CD4-positive, alpha-beta T cell (primary cell): ENCODE results near the gene UGT1A1. TPM values are rescaled to one million over a fixed set of nuclear protein-coding genes. Genes with fewer than 3 reads are reported as not detected.
"Not testable (repeated sequence)": the region's sequence is repeated elsewhere in the genome, so short reads cannot be mapped to it uniquely, and the experiment has no call there.

Experiments
- ATAC-seq: fragments of 200-7000 bp; cut with Tn5 transposase; one replicate; pipeline ENCODE4 v1.10.0; 2022; ENCODE audit warnings: mild to moderate bottlenecking; ENCODE audit not compliant: poor library complexity
- CTCF ChIA-PET: fragments of 350-600 bp; sonication (Branson Sonifier 250); formaldehyde crosslinking; loops from one replicate; lab custom pipeline; 2021; ENCODE audit warnings: antibody characterized with exemption, inconsistent platforms; lab: Charles Lee
- POLR2A ChIA-PET: fragments of 350-600 bp; sonication (Branson Sonifier 250); formaldehyde crosslinking; loops from one replicate; lab custom pipeline; 2021; ENCODE audit warnings: antibody characterized with exemption, inconsistent platforms; lab: Charles Lee
- DNase-seq, 14 experiments: peaks; one replicate each; pipeline ENCODE4 v3.0.0-alpha.2; 2013 to 2020; ENCODE audit warnings: mixed read lengths in 2 of 14
- H3K27ac ChIP-seq, 2 donors: one replicate each; pipeline versions ENCODE4 v1.5.1 to v1.7.0; 2013; ENCODE audit warnings: low read length in 2 of 2, low read depth in 1 of 2, mild to moderate bottlenecking in 1 of 2
- H3K27me3 ChIP-seq, 2 experiments: 1 replicate in 1 of 2; 2 replicates in 1 of 2; pipeline versions ENCODE4 v1.6.1 to v1.7.0; 2013; ENCODE audit warnings: low read length in 2 of 2, control low read depth in 1 of 2, mild to moderate bottlenecking in 1 of 2, moderate library complexity in 1 of 2; ENCODE audit not compliant: insufficient read depth in 2 of 2, control insufficient read depth in 1 of 2
- H3K36me3 ChIP-seq: one replicate; pipeline ENCODE4 v1.6.1; 2013; ENCODE audit warnings: low read length, control low read depth; ENCODE audit not compliant: insufficient read depth
- H3K4me1 ChIP-seq: one replicate; pipeline ENCODE4 v1.6.1; 2013; ENCODE audit warnings: low read length, control low read depth; ENCODE audit not compliant: insufficient read depth
- H3K4me3 ChIP-seq: one replicate; pipeline ENCODE4 v1.5.1; 2013; ENCODE audit warnings: mild to moderate bottlenecking, low read length, moderate library complexity
- H3K9me3 ChIP-seq, 2 experiments: 1 replicate in 1 of 2; 2 replicates in 1 of 2; pipeline versions ENCODE4 v1.6.1 to v1.7.0; 2013; ENCODE audit warnings: low read length in 2 of 2, mild to moderate bottlenecking in 2 of 2, control low read depth in 1 of 2, moderate library complexity in 1 of 2; ENCODE audit not compliant: control insufficient read depth in 1 of 2, insufficient read depth in 1 of 2
- H3K27ac Mint-ChIP-seq: one replicate; pipeline ENCODE4 v1.8.0; 2020; ENCODE audit warnings: mixed read lengths
- H3K27me3 Mint-ChIP-seq: one replicate; pipeline ENCODE4 v1.8.0; 2021; ENCODE audit warnings: mixed read lengths
- H3K36me3 Mint-ChIP-seq: one replicate; pipeline ENCODE4 v1.8.0; 2021; ENCODE audit warnings: low read depth, mixed read lengths
- H3K4me1 Mint-ChIP-seq: one replicate; pipeline ENCODE4 v1.8.0; 2021; ENCODE audit warnings: low read depth, mixed read lengths
- H3K4me3 Mint-ChIP-seq: one replicate; pipeline ENCODE4 v1.8.0; 2020; ENCODE audit warnings: mild to moderate bottlenecking, mixed read lengths
- H3K9me3 Mint-ChIP-seq: one replicate; pipeline ENCODE4 v1.8.0; 2020; ENCODE audit warnings: mixed read lengths
- CTCF ChIP-seq: fragments of 200-600 bp; IDR thresholded peaks from one replicate; pipeline ENCODE4 v1.8.0; 2022; ENCODE audit warnings: antibody characterized with exemption, mild to moderate bottlenecking
- intact Hi-C, 2 experiments: fragments of 100-400 bp; cut with DNase I in 1 of 2; cut with micrococcal nuclease in 1 of 2; formaldehyde crosslinking; loops; one replicate each; pipeline versions ENCODE4 v1.15.1 to v1.9.0; 2023 to 2025; cut with DNase I, micrococcal nuclease
- total RNA-seq, 174 experiments: library from RNA in 2 of 174; stranded (reverse) in 2 of 174; gene quantifications; one replicate each; pipeline ENCODE4 v1.2.3 and lab custom pipeline; 2021 to 2026

Gene UGT1A1
- total RNA-seq, 2 experiments from 2014 or later, result not detected

DNA sequence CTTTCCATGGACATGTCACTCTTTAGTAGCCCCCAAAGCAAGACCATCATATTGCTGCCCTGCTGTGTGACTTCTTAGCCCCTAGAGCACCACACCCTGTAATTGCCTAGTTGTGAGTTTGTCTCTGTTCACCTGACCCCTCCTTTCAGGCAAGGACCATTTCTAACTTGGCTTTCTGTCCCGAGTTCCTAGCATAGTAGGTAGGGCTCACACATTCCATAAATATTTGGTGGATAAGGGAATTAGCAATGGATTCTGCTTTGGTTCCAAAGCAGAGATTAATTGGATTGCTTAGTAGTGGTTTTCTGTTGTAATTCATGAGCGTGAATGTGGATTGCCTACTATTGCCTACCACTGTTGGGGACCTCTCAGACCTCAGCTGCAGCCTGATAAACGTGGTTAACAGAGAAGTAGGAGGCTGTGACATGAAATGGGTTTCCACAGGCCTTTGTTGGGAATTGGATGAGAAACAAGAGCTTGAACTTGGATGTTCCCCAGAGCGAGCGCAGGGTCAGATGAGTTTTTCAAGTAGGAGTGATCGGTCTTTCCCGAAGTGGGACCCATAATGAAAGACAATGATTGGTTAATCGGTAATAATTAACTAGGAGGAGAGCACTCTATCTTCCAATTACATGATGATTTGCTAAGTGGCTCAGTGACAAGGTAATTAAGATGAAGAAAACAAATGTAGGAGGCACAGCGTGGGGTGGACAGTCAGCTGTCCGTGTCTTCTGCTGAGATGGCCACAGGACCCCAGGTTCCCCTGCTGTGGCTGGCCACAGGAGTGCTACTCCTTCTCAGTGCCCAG lies 13.4 kb upstream of the UGT1A1 start:
- TF ChIP-seq CTCF, result no peak
- no peaks in the 10 kb centered on the region for H3K36me3 ChIP-seq
- H3K27ac ChIP-seq, result no peak overlapping the region
- H3K9me3 ChIP-seq, result peaks cover 0 to 15% of the 10 kb centered on the region in 2 experiments
- ChIA-PET CTCF (no interaction called here), POLR2A (no interaction called here)
- H3K4me1 ChIP-seq, result no peaks in the 10 kb centered on the region
- DNase-seq (no peak), ATAC-seq (no peak)
- no peaks in the 10 kb centered on the region for H3K36me3 Mint-ChIP-seq
- peaks cover 0 to 3% of the 10 kb centered on the region in 2 experiments for H3K27me3 ChIP-seq
- peaks cover 29% of the 10 kb centered on the region for H3K27me3 Mint-ChIP-seq
- intact Hi-C loops, result no loop called here
- H3K9me3 Mint-ChIP-seq, result peaks cover 6% of the 10 kb centered on the region
- H3K4me3 ChIP-seq, result no peak overlapping the region
- H3K27ac Mint-ChIP-seq, result no peak overlapping the region
- no peaks in the 10 kb centered on the region for H3K4me1 Mint-ChIP-seq
- no peak overlapping the region for H3K4me3 Mint-ChIP-seq

- H3K27me3 Mint-ChIP-seq, result peaks cover 33% of the 10 kb centered on the region
- POLR2A ChIA-PET, result no interaction called here
- TF ChIP-seq CTCF, result no peak
- CTCF ChIA-PET, result no interaction called here
- intact Hi-C loops, result no loop called here
- DNase-seq, result no peak
- H3K36me3 Mint-ChIP-seq, result no peaks in the 10 kb centered on the region
- H3K9me3 Mint-ChIP-seq, result peaks cover 7% of the 10 kb centered on the region
- H3K4me1 Mint-ChIP-seq, result no peaks in the 10 kb centered on the region
- Histone ChIP-seq H3K9me3 (peaks cover 0 to 15% of the 10 kb centered on the region in 2 experiments), H3K4me3 (no peak overlapping the region), H3K27me3 (peaks cover 0 to 3% of the 10 kb centered on the region in 2 experiments), H3K4me1 (no peaks in the 10 kb centered on the region), H3K36me3 (no peaks in the 10 kb centered on the region), H3K27ac (no peak overlapping the region)
- no peak overlapping the region for H3K27ac Mint-ChIP-seq
- H3K4me3 Mint-ChIP-seq, result no peak overlapping the region
- no peak for ATAC-seq
Observed at GRCh38 chr2:233747283-233747544, 12.9 kb upstream of the UGT1A1 start.

- H3K27ac ChIP-seq, H3K27ac Mint-ChIP-seq, POLR2A ChIA-PET, ATAC-seq, H3K4me3 ChIP-seq, CTCF ChIA-PET, H3K4me1 Mint-ChIP-seq, H3K9me3 Mint-ChIP-seq, H3K36me3 Mint-ChIP-seq, H3K4me3 Mint-ChIP-seq, intact Hi-C loops, DNase-seq, H3K27me3 ChIP-seq, H3K4me1 ChIP-seq, H3K36me3 ChIP-seq: not testable (repeated sequence)
- peaks cover 0 to 16% of the 10 kb centered on the region in 2 experiments for H3K9me3 ChIP-seq
- peaks cover 46% of the 10 kb centered on the region for H3K27me3 Mint-ChIP-seq
Observed at GRCh38 chr2:233750689-233751088, 9.4 kb upstream of the UGT1A1 start.

DNA sequence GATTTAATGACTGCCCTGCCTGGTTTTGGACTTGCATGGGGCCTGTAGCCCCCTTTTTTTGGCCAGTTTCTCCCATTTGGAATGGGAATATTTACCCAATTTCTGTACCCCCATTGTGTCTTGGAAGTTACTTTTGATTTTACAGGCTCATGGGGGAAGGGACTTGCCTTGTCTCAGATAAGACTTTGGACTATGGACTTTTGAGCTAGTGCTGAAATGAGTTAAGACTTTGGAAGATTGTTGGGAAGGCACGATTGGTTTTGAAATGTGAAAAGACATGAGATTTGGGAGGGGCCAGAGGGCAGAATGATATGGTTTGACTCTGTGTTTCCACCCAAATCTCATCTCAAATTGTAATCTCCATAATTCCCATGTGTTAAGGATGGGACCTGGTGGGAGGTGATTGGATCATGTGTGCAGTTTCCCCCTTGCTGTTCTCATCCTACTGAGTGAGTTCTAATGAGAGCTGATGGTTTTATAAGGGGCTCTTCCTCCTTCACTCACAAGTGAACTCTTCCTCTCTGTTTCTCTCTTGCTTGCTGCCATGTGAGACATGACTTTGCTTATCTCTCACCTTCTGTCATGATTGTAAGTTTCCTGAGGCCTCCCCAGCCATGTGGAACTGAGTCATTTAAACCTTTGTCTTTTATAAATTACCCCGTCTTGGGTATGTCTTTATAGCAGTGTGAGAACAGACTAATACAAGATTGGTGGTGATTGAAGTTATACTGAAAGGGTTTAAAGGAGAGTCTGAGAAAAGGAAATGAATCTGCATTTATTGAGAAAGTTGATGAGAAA lies 8.7 kb upstream of the UGT1A1 start:
- H3K4me3 ChIP-seq, H3K27ac ChIP-seq, H3K27me3 ChIP-seq, DNase-seq, H3K36me3 ChIP-seq, H3K4me1 Mint-ChIP-seq, intact Hi-C loops, ATAC-seq, H3K9me3 Mint-ChIP-seq, H3K36me3 Mint-ChIP-seq, CTCF ChIA-PET, POLR2A ChIA-PET, H3K27ac Mint-ChIP-seq, H3K4me1 ChIP-seq, H3K4me3 Mint-ChIP-seq: not testable (repeated sequence)
- H3K9me3 ChIP-seq, result peaks cover 0 to 16% of the 10 kb centered on the region in 2 experiments
- H3K27me3 Mint-ChIP-seq, result peaks cover 42% of the 10 kb centered on the region
